AG09309 (cell line): ENCODE data around the gene GNG13.

Experiments used
- DNase-seq: peaks from one replicate; pipeline ENCODE4 v3.0.0-alpha.2; 2010; ENCODE audit warnings: low read depth
- H3K4me3 ChIP-seq: 2 replicates; pipeline ENCODE4 v1.5.1; 2011; ENCODE audit warnings: mild to moderate bottlenecking, low read depth, low read length, moderate library complexity; ENCODE audit not compliant: control insufficient read depth
- CTCF ChIP-seq: IDR thresholded peaks from 2 replicates; pipeline ENCODE4 v1.5.1; 2011; ENCODE audit warnings: mild to moderate bottlenecking, low read depth, low read length, inconsistent platforms; ENCODE audit not compliant: insufficient read depth, control insufficient read depth; ENCODE audit errors: missing control alignments

The GNG13 gene

GRCh38 chr16:813916-814412 is 13.4 kb upstream of the GNG13 start:
- DNase-seq, result no peak
- H3K4me3 ChIP-seq, result no peak overlapping the region; the same call in 1 of the 2 replicates
- no peak for TF ChIP-seq CTCF

GRCh38 chr16:813204-813915 is 12.8 kb upstream of the GNG13 start:
- peak overlapping the region; percentile 22 for H3K4me3 ChIP-seq
- DNase-seq, result no peak
- TF ChIP-seq CTCF, result peak; percentile 61

GRCh38 chr16:808085-808386 is 7.5 kb upstream of the GNG13 start:
- H3K4me3 ChIP-seq, result peak overlapping the region; percentile 64
- TF ChIP-seq CTCF, result no peak
- DNase-seq, result no peak

- peak overlapping the region; percentile 66 for H3K4me3 ChIP-seq
- no peak for TF ChIP-seq CTCF
- peak; percentile 50 for DNase-seq
Observed at GRCh38 chr16:807347-808084, 7.0 kb upstream of the GNG13 start.

GRCh38 chr16:805474-805873 is 4.9 kb upstream of the GNG13 start:
- no peak for DNase-seq
- TF ChIP-seq CTCF, result no peak
- no peak overlapping the region for H3K4me3 ChIP-seq

- no peak for DNase-seq
- no peak for TF ChIP-seq CTCF
- no peak overlapping the region for H3K4me3 ChIP-seq
Observed at GRCh38 chr16:804193-805048, 3.9 kb upstream of the GNG13 start.
